Ovary (tissue), 9 donors: Measurements from ENCODE around the gene USP31. TPM values are rescaled to one million over a fixed set of nuclear protein-coding genes. Genes with fewer than 3 reads are reported as not detected.

Source experiments
- DNase-seq, 5 donors: peaks; one replicate each; pipeline ENCODE4 v3.0.0-alpha.2; 2019 to 2020
- H3K27ac ChIP-seq, 2 donors: fragments of 200-600 bp; one replicate each; pipeline versions ENCODE4 v1.5.1 to v1.8.0; 2019 to 2022
- H3K27me3 ChIP-seq: fragments of 200-600 bp; one replicate; pipeline ENCODE4 v1.8.0; 2022
- H3K36me3 ChIP-seq: fragments of 200-600 bp; sonication (generic); one replicate; pipeline ENCODE4 v1.5.1; 2019
- H3K4me1 ChIP-seq: one replicate; pipeline ENCODE4 v1.8.1; 2013; ENCODE audit warnings: mild to moderate bottlenecking, moderate library complexity; ENCODE audit not compliant: insufficient read depth
- H3K4me3 ChIP-seq: fragments of 200-600 bp; sonication (generic); one replicate; pipeline ENCODE4 v1.5.1; 2017
- H3K9me3 ChIP-seq, 2 donors: fragments of 200-600 bp in 1 of 2; sonication (generic) in 1 of 2; one replicate each; pipeline versions ENCODE4 v1.5.1 to v1.8.1; 2013 to 2019; ENCODE audit warnings: mild to moderate bottlenecking in 1 of 2, moderate library complexity in 1 of 2
- CTCF ChIP-seq, 3 donors: fragments of 450-650 bp in 2 of 3; fragments of 200-600 bp in 1 of 3; IDR thresholded peaks; one replicate each; pipeline versions ENCODE4 v1.5.1 to v1.8.0; 2016 to 2022; ENCODE audit warnings: antibody characterized with exemption in 3 of 3, mild to moderate bottlenecking in 1 of 3
- EP300 ChIP-seq: sonication (generic); formaldehyde crosslinking; IDR thresholded peaks from one replicate; pipeline ENCODE4 v1.6.1; 2017; ENCODE audit warnings: antibody characterized with exemption
- POLR2A ChIP-seq: fragments of 450-650 bp; IDR thresholded peaks from one replicate; pipeline ENCODE4 v1.6.1; 2017; ENCODE audit warnings: antibody characterized with exemption, mild to moderate bottlenecking, moderate library complexity
- WGBS, 3 donors: extraction: QIAGEN DNeasy Blood & Tissue Kit in 1 of 3; methylation state at CpG; one replicate each; pipeline versions ENCODE4 v1.1.5 to v1.1.7; 2013 to 2017; 5-methylcytosine and 5-hydroxymethylcytosine counted together
- intact Hi-C, 4 donors: fragments of 100-400 bp; cut with DNase I; formaldehyde crosslinking; loops; one replicate each; pipeline versions ENCODE4 v1.11.0 to v1.15.1; 2022 to 2023
- polyA plus RNA-seq, 2 donors: library from polyadenylated mRNA; stranded (reverse); fragments of 200-250 nt in 1 of 2; fragments of 350-450 nt in 1 of 2; fragmentation: Illumina TruSeq in 1 of 2; extraction: RNeasy Lipid Tissue Mini Kit (QIAGEN cat#74804) in 1 of 2; gene quantifications; one replicate each; pipeline ENCODE4 v1.2.3, GENCODE V29; 2013 to 2014
- total RNA-seq, 7 donors: library from RNA; depleted of rRNA in 2 of 7; stranded (reverse); fragments of >200 nt in 2 of 7; fragmentation: NEBNext Ultra II Directional in 3 of 7; extraction: Animal tissue kit (Norgen Biotek cat#: 25700) in 3 of 7; gene quantifications; one replicate each; pipeline versions ENCODE4 v1.1.0 to v1.2.4, GENCODE V29; 2016 to 2023
- donor health status: DM: no; HTN: no; CAD: no; lungs with moderate emphysema.
- donor health status: DM: no; HTN: no; CAD: no.
- donor health status: Bipolar disorder and iron deficiency.
- donor health status: DM: yes; HTN: yes; CAD: no.
- donor health status: DM: no; HTN: no; CAD: no.
- donor health status: DM: yes; HTN: yes; CAD: no.

USP31 gene
- total and polyA plus RNA-seq, 9 donors = 1.5 to 10.6 (median 7.3) TPM

GRCh38 chr16:23120562-23120961 lies 28.7 kb downstream of the USP31 start:
- intact Hi-C loops = no loop called here
- no peaks in the 10 kb centered on the region for H3K27me3 ChIP-seq
- TF ChIP-seq CTCF (IDR thresholded peaks at IDR 0.05) (no peak), POLR2A (no peak), EP300 (no peak)
- no peak overlapping the region for H3K4me3 ChIP-seq
- no peaks in the 10 kb centered on the region for H3K36me3 ChIP-seq
- no peaks in the 10 kb centered on the region for H3K9me3 ChIP-seq
- peaks cover 5% of the 10 kb centered on the region for H3K4me1 ChIP-seq
- no peak for DNase-seq
- WGBS, 3 donors = 77 to 92% (median 91%) methylated on average over 4 of the region's 4 CpGs
- H3K27ac ChIP-seq = no peak overlapping the region

GRCh38 chr16:23119570-23119969 lies 29.7 kb downstream of the USP31 start:
- H3K27ac ChIP-seq = no peak overlapping the region
- H3K4me3 ChIP-seq = no peak overlapping the region
- no peaks in the 10 kb centered on the region for H3K9me3 ChIP-seq
- intact Hi-C loops = no loop called here
- peaks cover 3% of the 10 kb centered on the region for H3K4me1 ChIP-seq
- 22 to 29% (median 24%) methylated on average over 2 of the region's 2 CpGs for WGBS, 3 donors
- no peak for DNase-seq
- no peak for TF ChIP-seq POLR2A
- TF ChIP-seq CTCF (IDR thresholded peaks at IDR 0.05) = no peak
- TF ChIP-seq EP300 = no peak
- no peaks in the 10 kb centered on the region for H3K27me3 ChIP-seq
- H3K36me3 ChIP-seq = no peaks in the 10 kb centered on the region

- 79 to 84% (median 84%) methylated on average over 7 of the region's 7 CpGs for WGBS, 3 donors
Measured at GRCh38 chr16:23114131-23114904, 34.9 kb downstream of the USP31 start.

GRCh38 chr16:23113185-23113584 lies 36.1 kb downstream of the USP31 start:
- H3K4me1 ChIP-seq = no peaks in the 10 kb centered on the region
- H3K36me3 ChIP-seq = no peaks in the 10 kb centered on the region
- H3K27me3 ChIP-seq = no peaks in the 10 kb centered on the region
- TF ChIP-seq POLR2A = no peak
- no peak for TF ChIP-seq CTCF (IDR thresholded peaks at IDR 0.05)
- no peak for TF ChIP-seq EP300
- WGBS, 3 donors = 73 to 89% (median 88%) methylated on average over 5 of the region's 5 CpGs
- H3K9me3 ChIP-seq = no peaks in the 10 kb centered on the region
- DNase-seq = no peak
- no peak overlapping the region for H3K27ac ChIP-seq
- H3K4me3 ChIP-seq = no peak overlapping the region
- intact Hi-C loops = no loop called here

More at GRCh38 chr16:23114131-23114904, 34.9 kb downstream of the USP31 start:
- DNase-seq = no peak
- H3K27ac ChIP-seq = no peak overlapping the region
- H3K9me3 ChIP-seq = no peaks in the 10 kb centered on the region
- H3K36me3 ChIP-seq = no peaks in the 10 kb centered on the region
- peaks cover 1% of the 10 kb centered on the region for H3K4me1 ChIP-seq
- H3K4me3 ChIP-seq = no peak overlapping the region
- TF ChIP-seq EP300 (no peak), POLR2A (no peak), CTCF (IDR thresholded peaks at IDR 0.05) (no peak)
- intact Hi-C loops = no loop called here
- H3K27me3 ChIP-seq = no peaks in the 10 kb centered on the region
